Activated T-helper 2 cell treated with anti-CD3 and anti-CD28 coated beads, Interferon-gamma antibody, Interleukin-2, Interleukin-4, amounts not matched to agents 10 μg/mL and 5 μg/mL and 100 μg/mL, durations not matched to agents 14 hours and 24 hours and 36 hours (primary cell): ENCODE data around the gene GTF2H4. TPM values are rescaled to one million over a fixed set of nuclear protein-coding genes. Genes with fewer than 3 reads are reported as not detected.
A peak's percentile ranks its signal among the peaks of the same experiment; 100 is the strongest.

Experiments used
- DNase-seq: peaks from one replicate; pipeline ENCODE4 v3.0.0; 2021; ENCODE audit warnings: low spot score
- H3K27ac Mint-ChIP-seq: one replicate; pipeline ENCODE4 v1.8.0; 2021; ENCODE audit warnings: mixed read lengths
- H3K27me3 Mint-ChIP-seq: one replicate; pipeline ENCODE4 v1.8.0; 2021; ENCODE audit warnings: low read depth, mixed read lengths
- H3K36me3 Mint-ChIP-seq: one replicate; pipeline ENCODE4 v1.8.0; 2021; ENCODE audit warnings: low read depth, mixed read lengths
- H3K4me1 Mint-ChIP-seq: one replicate; pipeline ENCODE4 v1.8.0; 2021; ENCODE audit warnings: low read depth, mixed read lengths
- H3K4me3 Mint-ChIP-seq: one replicate; pipeline ENCODE4 v1.8.0; 2021; ENCODE audit warnings: low read depth, mild to moderate bottlenecking, moderate library complexity, mixed read lengths
- H3K9me3 Mint-ChIP-seq: one replicate; pipeline ENCODE4 v1.8.0; 2021; ENCODE audit warnings: mixed read lengths
- intact Hi-C: fragments of 100-400 bp; cut with micrococcal nuclease; formaldehyde crosslinking; loops from one replicate; pipeline ENCODE4 v1.15.1; 2023
- total RNA-seq: library from RNA; stranded (reverse); gene quantifications from 2 replicates; pipeline ENCODE4 v1.2.3, GENCODE V29; 2022

Gene GTF2H4
- total RNA-seq, 1 donor from 2014 or later, result 58.3 TPM

GRCh38 chr6:30944051-30944450 lies 36.0 kb downstream of the GTF2H4 start:
- H3K27ac Mint-ChIP-seq, result no peak overlapping the region
- intact Hi-C loops, result no loop called here
- H3K4me1 Mint-ChIP-seq, result no peaks in the 10 kb centered on the region
- no peaks in the 10 kb centered on the region for H3K9me3 Mint-ChIP-seq
- H3K27me3 Mint-ChIP-seq, result peaks cover 65% of the 10 kb centered on the region
- no peak overlapping the region for H3K4me3 Mint-ChIP-seq
- no peaks in the 10 kb centered on the region for H3K36me3 Mint-ChIP-seq
- DNase-seq, result no peak

DNA sequence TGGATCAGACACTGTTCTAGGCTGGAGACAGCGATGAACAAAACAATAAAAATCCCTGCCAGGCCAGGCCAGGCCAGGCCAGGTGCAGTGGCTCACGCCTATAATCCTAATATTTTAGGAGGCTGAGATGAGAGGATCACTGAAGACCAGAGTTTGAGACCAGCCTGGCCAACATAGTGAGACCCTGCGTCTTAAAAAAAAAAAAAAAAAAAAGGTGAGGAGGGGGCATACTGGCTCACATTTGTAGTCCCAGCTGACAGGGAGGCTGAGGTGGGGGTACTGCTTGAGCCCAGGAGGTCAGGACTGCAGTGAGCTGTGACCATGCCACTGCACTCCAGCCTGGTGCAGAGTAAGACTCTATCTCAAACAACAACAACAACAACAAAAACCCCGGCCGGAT lies 37.3 kb downstream of the GTF2H4 start:
- H3K27me3 Mint-ChIP-seq, result peaks cover 72% of the 10 kb centered on the region
- H3K36me3 Mint-ChIP-seq, result no peaks in the 10 kb centered on the region
- no peak for DNase-seq
- no peaks in the 10 kb centered on the region for H3K9me3 Mint-ChIP-seq
- no peaks in the 10 kb centered on the region for H3K4me1 Mint-ChIP-seq
- intact Hi-C loops, result no loop called here
- H3K4me3 Mint-ChIP-seq, result no peak overlapping the region
- no peak overlapping the region for H3K27ac Mint-ChIP-seq

DNA sequence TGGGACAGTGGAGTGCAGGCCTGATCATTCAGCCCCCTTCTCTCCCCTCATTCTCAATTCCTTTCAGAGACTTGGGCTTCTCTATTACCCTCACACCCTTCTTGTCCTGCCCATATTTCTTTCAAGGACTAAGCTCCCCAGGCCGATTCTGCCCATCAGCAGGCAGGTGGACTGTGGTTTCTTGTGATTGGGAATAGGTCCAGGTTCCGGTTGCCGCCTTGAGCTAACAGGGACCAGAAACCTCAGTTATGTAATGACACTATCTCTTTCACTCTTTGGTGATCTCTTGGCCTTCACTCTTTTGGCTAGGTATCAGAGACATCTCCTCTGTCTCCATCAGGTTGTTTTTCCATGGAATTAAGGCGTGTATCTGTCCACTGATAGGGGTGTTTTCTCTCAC lies 39.2 kb downstream of the GTF2H4 start:
- H3K4me3 Mint-ChIP-seq, result no peak overlapping the region
- no peaks in the 10 kb centered on the region for H3K36me3 Mint-ChIP-seq
- H3K27ac Mint-ChIP-seq, result no peak overlapping the region
- intact Hi-C loops, result no loop called here
- peaks cover 5% of the 10 kb centered on the region for H3K4me1 Mint-ChIP-seq
- H3K9me3 Mint-ChIP-seq, result no peaks in the 10 kb centered on the region
- H3K27me3 Mint-ChIP-seq, result peaks cover 76% of the 10 kb centered on the region
- no peak for DNase-seq

DNA sequence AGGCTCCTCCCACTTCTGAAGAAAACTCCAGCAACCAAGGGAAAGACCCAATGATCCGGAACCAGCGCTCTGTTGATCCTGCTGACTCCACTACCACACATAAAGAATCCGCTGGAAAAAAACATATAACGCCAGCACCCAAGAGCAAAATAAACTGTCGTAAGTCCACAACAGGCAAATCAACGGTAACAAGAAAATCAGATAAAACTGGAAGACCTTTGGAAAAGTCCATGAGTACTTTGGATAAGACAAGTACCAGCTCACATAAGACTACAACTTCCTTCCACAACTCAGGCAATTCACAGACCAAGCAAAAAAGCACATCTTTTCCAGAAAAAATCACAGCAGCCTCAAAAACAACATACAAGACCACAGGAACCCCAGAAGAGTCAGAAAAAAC lies 40.8 kb downstream of the GTF2H4 start:
- H3K4me3 Mint-ChIP-seq, result no peak overlapping the region
- no peaks in the 10 kb centered on the region for H3K36me3 Mint-ChIP-seq
- H3K27ac Mint-ChIP-seq, result no peak overlapping the region
- H3K9me3 Mint-ChIP-seq, result no peaks in the 10 kb centered on the region
- peaks cover 73% of the 10 kb centered on the region for H3K27me3 Mint-ChIP-seq
- no peak for DNase-seq
- peaks cover 5% of the 10 kb centered on the region for H3K4me1 Mint-ChIP-seq
- intact Hi-C loops, result no loop called here

DNA sequence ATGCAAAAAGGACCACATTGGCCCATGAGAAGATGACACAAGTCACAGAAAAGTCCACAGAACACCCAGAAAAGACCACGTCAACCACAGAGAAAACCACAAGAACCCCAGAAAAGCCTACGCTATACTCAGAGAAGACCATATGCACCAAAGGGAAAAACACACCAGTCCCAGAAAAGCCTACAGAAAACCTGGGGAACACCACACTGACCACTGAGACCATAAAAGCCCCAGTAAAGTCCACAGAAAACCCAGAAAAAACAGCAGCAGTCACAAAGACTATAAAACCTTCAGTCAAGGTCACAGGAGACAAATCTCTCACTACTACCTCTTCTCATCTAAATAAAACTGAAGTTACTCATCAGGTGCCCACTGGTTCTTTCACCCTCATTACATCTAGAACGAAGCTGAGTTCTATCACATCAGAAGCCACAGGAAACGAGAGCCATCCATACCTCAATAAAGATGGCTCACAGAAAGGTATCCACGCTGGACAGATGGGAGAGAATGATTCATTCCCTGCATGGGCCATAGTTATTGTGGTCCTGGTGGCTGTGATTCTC lies 44.0 kb downstream of the GTF2H4 start:
- intact Hi-C loops, result no loop called here
- H3K4me3 Mint-ChIP-seq, result no peak overlapping the region
- no peak for DNase-seq
- peaks cover 79% of the 10 kb centered on the region for H3K27me3 Mint-ChIP-seq
- H3K36me3 Mint-ChIP-seq, result no peaks in the 10 kb centered on the region
- H3K27ac Mint-ChIP-seq, result no peak overlapping the region
- H3K9me3 Mint-ChIP-seq, result no peaks in the 10 kb centered on the region
- peaks cover 7% of the 10 kb centered on the region for H3K4me1 Mint-ChIP-seq

DNA sequence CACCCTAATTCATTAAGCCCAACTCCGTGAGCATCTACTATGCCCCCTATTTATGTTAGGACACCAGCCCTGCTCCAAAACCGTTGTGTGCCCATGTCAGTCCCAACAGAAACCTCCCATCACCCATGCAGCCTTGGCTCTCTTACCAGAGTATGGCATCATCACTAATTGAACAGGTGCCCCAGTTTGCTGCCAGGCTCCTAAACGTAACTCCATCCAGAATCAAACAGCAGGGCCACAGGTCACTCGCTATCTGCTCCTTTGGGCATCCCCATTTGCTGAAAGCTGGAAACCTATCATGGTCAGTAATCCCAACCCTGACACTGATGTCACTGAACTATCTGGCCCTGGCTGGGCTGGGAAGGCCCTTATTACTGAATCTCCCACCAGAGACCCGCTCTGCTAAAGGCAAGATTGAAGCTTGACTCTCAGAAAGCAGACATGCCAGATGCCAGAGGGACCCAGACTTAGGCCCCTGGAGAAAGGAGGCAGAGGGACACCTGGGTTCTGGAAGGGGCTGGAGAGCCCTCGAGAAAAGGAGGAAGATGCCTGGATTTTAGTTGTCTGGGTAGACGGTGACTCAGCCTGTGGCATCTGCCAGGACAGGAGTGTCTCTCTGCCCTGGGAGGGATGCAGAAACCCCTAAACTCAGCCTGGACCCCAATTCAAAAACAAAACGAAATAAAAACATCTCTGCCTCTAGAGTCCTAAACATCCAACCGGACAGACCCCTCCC lies 46.8 kb downstream of the GTF2H4 start:
- intact Hi-C loops, result no loop called here
- no peak for DNase-seq
- Mint-ChIP-seq H3K4me1 (peaks cover 7% of the 10 kb centered on the region), H3K27me3 (peaks cover 71% of the 10 kb centered on the region), H3K36me3 (no peaks in the 10 kb centered on the region), H3K9me3 (no peaks in the 10 kb centered on the region), H3K4me3 (peak overlapping the region; percentile 55), H3K27ac (no peak overlapping the region)

GRCh38 chr6:30955367-30956042 lies 47.5 kb downstream of the GTF2H4 start:
- no peaks in the 10 kb centered on the region for H3K36me3 Mint-ChIP-seq
- peaks cover 66% of the 10 kb centered on the region for H3K27me3 Mint-ChIP-seq
- H3K9me3 Mint-ChIP-seq, result no peaks in the 10 kb centered on the region
- intact Hi-C loops, result no loop called here
- H3K4me3 Mint-ChIP-seq, result peak overlapping the region; percentile 55
- DNase-seq, result peak; percentile 18
- H3K27ac Mint-ChIP-seq, result no peak overlapping the region
- peaks cover 7% of the 10 kb centered on the region for H3K4me1 Mint-ChIP-seq

DNA sequence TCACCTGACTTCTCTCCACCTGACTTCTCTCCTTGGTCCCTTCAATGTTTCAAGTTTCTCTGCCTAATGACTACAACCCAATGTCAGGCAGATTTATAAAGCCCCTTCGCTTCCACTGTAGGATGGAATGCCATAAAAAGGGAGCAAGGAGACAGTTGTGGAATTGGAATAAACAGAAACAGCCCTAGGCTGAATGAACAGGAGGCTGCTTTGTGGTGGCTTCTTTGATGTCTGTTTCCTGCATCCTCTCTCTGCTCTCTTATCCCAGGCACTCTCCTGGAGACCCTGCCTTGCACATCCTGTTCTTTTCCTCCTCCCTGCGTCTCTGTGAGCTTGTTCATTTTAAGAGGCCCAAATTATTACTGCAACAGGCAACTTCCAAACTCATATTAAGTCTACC lies 49.7 kb downstream of the GTF2H4 start:
- intact Hi-C loops, result no loop called here
- Mint-ChIP-seq H3K9me3 (no peaks in the 10 kb centered on the region), H3K27ac (no peak overlapping the region), H3K4me1 (peaks cover 2% of the 10 kb centered on the region), H3K4me3 (no peak overlapping the region), H3K36me3 (no peaks in the 10 kb centered on the region), H3K27me3 (peaks cover 55% of the 10 kb centered on the region)
- DNase-seq, result no peak

DNA sequence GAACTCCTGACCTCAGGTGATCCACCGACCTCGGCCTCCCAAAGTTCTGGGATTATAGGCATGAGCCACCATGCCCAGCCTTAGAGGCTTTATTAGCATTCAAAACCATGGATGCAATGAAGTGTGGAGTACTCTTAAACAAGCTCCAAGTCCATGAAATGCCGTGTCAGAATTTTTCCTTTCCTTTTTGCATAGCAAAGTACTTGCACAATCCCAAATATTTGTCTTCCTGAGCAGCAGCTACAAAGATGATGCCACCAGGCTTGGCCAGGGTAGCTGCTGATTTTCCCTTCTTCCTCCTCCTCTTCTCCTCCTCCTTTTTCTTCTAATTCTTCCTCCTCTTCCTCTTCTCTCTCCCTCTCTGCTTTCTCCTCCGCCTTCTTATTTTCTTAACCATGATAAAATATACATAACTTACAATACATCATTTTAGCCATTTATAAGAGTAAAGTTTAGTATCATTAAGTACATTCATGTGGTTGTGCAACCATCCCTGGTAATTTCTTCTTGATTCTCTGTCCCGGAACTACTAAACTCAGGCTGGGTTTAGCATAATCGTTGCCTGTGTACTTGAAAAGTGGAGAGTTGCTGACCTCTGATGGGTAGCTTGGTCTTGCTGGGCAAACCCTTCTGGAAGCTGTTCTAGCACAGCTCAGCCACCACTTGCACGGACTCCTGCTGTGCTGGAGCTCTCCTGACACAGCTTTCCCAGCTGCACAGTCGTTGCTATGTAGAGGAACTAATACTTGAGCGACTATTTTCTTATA lies 53.1 kb downstream of the GTF2H4 start:
- Mint-ChIP-seq H3K4me3 (no peak overlapping the region), H3K27me3 (peaks cover 42% of the 10 kb centered on the region), H3K27ac (no peak overlapping the region), H3K9me3 (no peaks in the 10 kb centered on the region), H3K4me1 (peaks cover 18% of the 10 kb centered on the region), H3K36me3 (no peaks in the 10 kb centered on the region)
- no peak for DNase-seq
- intact Hi-C loops, result no loop called here

DNA sequence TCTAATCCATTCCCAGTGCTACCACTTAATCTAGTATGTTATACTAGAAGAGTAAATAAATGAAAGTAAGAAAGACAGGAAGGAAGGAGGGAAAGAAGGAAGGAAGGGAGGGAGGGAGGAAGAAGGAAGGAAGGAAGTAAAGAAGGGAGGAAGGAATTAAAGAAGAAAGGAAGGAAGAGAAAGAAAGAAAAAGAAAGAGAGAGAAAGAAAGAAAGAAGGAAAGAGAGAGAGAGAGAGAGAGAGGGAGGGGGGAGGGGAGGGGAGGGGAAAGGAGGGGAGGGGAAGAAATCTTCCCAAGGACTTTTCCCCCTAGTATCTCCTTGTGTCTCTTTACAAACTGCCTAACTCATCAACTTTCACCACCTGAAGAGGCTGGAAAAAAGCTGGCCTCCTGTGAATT lies 54.7 kb downstream of the GTF2H4 start:
- Mint-ChIP-seq H3K9me3 (no peaks in the 10 kb centered on the region), H3K27me3 (peaks cover 34% of the 10 kb centered on the region), H3K4me1 (peaks cover 18% of the 10 kb centered on the region)

DNA sequence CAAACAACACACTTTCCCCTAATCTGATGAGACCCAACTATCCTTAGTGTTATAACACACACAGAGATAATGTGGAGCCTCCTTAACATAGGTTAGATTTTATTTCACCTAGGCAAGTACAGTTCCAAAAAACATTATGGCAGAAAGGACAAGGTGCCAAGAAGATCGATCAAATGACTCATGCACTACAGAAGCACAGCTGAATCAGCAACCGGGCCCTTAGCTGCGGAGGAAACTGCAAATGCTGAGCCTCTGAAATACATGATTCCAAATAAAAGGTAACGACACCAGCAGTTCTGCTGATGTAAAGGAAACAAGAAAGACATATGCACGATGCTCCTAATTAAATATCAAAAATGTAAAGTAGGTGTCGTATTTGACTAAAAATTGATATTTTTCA lies 55.6 kb downstream of the GTF2H4 start:
- Mint-ChIP-seq H3K4me1 (peaks cover 18% of the 10 kb centered on the region), H3K4me3 (no peak overlapping the region), H3K9me3 (no peaks in the 10 kb centered on the region), H3K27me3 (peaks cover 28% of the 10 kb centered on the region), H3K27ac (no peak overlapping the region), H3K36me3 (no peaks in the 10 kb centered on the region)
- DNase-seq, result no peak
- intact Hi-C loops, result no loop called here

More for the DNA sequence above, 54.7 kb downstream of the GTF2H4 start:
- H3K27ac Mint-ChIP-seq, result no peak overlapping the region
- H3K4me3 Mint-ChIP-seq, result no peak overlapping the region
- no peaks in the 10 kb centered on the region for H3K36me3 Mint-ChIP-seq
- no peak for DNase-seq
- intact Hi-C loops, result no loop called here
